Measurements from ENCODE around the gene CACNA1C. TPM values are rescaled to one million over a fixed set of nuclear protein-coding genes. Genes with fewer than 3 reads are reported as not detected.

Gene CACNA1C
- total RNA-seq, 2 donors from 2014 or later: 70.0 to 127 TPM

DNA sequence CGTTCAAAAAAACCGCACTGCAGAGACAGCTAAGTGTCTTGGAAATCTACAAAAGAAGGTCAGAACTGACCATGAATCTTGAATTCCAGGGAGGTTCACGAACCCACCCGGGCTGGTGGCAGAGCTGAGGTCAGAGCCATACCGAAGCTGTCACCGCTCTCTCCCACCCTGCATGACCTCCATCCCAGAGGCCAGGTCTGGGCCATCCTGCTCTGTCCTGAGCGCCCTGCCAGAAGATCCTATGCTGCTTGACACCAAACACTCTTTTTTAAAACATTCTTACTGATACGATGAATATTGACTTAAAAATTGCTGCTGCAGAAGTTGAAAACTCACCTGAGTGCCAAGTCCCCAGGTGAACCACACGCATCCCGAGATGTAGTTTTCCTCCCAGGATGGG, 412.9 kb downstream of the CACNA1C start:
- DNase-seq (ENCODE audit: low spot score): no peak
- no peak overlapping the region for H3K4me3 ChIP-seq
- H3K27me3 ChIP-seq (replicated peaks; ENCODE audit: insufficient read depth): no peaks in the 10 kb centered on the region
- no peak for ATAC-seq (ENCODE audit: insufficient number of reproducible peaks, low FRiP score, low read depth)
- peaks cover 0 to 5% of the 10 kb centered on the region in 2 donors for H3K4me1 ChIP-seq (ENCODE audit: control insufficient read depth in 1 of 2, low read depth in 2 of 2)
- H3K9me3 ChIP-seq: no peaks in the 10 kb centered on the region
- no peak overlapping the region for H3K27ac ChIP-seq
- TF ChIP-seq, protein P1, sequence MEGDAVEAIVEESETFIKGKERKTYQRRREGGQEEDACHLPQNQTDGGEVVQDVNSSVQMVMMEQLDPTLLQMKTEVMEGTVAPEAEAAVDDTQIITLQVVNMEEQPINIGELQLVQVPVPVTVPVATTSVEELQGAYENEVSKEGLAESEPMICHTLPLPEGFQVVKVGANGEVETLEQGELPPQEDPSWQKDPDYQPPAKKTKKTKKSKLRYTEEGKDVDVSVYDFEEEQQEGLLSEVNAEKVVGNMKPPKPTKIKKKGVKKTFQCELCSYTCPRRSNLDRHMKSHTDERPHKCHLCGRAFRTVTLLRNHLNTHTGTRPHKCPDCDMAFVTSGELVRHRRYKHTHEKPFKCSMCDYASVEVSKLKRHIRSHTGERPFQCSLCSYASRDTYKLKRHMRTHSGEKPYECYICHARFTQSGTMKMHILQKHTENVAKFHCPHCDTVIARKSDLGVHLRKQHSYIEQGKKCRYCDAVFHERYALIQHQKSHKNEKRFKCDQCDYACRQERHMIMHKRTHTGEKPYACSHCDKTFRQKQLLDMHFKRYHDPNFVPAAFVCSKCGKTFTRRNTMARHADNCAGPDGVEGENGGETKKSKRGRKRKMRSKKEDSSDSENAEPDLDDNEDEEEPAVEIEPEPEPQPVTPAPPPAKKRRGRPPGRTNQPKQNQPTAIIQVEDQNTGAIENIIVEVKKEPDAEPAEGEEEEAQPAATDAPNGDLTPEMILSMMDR (IDR thresholded peaks at IDR 0.05): no peak
- peaks cover 18% of the 10 kb centered on the region for H3K36me3 ChIP-seq

DNA sequence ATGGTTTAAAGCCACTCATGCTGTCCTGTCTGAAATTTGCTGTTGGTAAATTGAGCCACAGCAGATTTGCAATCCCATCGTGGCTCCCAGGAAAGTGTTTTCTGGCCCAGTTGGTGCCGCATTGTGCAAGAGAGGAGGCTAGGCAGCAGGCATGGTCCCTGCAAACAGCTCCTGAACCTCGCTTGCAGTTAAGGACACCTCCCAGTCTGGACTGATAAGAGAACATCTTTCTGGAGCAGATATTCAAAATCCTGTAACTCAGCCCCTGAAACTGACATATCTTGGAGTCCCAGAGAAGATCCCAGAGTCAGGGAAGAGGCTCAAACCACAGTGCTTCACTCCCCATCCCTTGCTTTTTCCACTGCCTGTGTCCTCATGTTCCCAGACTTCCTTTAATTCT, 413.4 kb downstream of the CACNA1C start:
- Histone ChIP-seq H3K36me3 (peaks cover 18% of the 10 kb centered on the region), H3K4me1 (ENCODE audit: control insufficient read depth in 1 of 2, low read depth in 2 of 2) (peaks cover 0 to 5% of the 10 kb centered on the region in 2 donors), H3K27ac (no peak overlapping the region), H3K4me3 (no peak overlapping the region), H3K27me3 (replicated peaks; ENCODE audit: insufficient read depth) (no peaks in the 10 kb centered on the region), H3K9me3 (no peaks in the 10 kb centered on the region)
- no peak for DNase-seq (ENCODE audit: low spot score)
- TF ChIP-seq, protein P1 (IDR thresholded peaks at IDR 0.05): no peak
- ATAC-seq (ENCODE audit: insufficient number of reproducible peaks, low FRiP score, low read depth): no peak

DNA sequence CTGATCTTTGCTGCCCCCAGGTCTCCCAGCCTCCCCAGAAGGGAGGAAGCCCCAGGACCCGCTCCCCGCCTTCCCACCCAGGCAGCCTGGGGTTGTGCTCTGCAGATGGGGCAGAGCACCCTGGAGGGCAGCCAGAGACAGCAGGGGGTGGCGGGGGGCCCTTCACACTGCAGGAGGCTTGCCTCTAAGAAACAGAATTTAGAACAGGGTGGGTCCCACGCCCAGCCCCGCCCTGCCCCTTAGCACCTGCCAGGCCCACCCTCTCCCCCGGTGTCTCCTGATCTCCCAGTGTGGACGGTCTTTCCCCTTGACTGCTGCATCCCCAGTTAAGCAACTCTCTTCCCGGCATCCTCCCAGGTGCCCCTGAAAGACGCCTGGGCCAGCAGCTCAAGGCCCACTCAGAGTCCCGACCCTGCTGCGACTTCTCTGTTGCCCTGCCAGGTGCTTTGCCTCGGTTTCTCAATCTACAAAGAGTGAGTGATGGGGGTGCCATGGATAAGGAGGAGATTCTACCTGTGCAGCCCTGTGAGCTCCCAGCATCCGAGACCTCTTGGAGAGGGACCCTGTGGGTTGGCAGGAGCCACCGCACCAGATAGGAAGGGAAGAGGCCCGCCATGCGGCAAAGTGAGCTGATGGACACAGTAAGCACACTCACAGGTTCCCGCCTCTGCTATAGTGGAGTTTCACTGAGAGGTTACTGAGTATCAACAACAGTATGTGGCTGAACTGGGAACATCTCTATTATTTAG, 414.8 kb downstream of the CACNA1C start:
- DNase-seq (ENCODE audit: low spot score): no peak
- no peak overlapping the region for H3K27ac ChIP-seq
- no peak overlapping the region for H3K4me3 ChIP-seq
- no peaks in the 10 kb centered on the region for H3K27me3 ChIP-seq (replicated peaks; ENCODE audit: insufficient read depth)
- TF ChIP-seq, protein P1 (IDR thresholded peaks at IDR 0.05): no peak
- no peaks in the 10 kb centered on the region for H3K9me3 ChIP-seq
- ATAC-seq (ENCODE audit: insufficient number of reproducible peaks, low FRiP score, low read depth): no peak
- peaks cover 0 to 5% of the 10 kb centered on the region in 2 donors for H3K4me1 ChIP-seq (ENCODE audit: control insufficient read depth in 1 of 2, low read depth in 2 of 2)
- H3K36me3 ChIP-seq: peaks cover 10% of the 10 kb centered on the region

DNA sequence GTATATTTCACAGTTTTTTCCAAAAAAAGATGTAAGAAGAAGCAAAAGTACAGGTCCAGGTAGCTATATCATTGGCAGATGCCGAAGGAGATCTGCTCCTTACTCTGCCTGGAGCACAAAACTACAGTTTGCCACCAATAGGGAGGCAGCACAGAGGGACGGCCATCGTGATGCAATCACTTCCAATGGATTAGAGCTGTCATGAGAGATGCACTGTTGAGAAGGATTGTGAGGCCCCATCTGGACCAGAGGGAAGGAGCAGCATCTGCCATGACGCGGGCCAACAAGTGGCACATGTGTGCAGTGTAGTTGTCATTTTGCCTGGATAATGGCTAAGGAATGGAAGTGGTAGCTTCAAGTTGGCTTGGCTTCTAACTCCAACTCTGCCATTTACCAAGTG, 423.2 kb downstream of the CACNA1C start:
- ATAC-seq (ENCODE audit: insufficient number of reproducible peaks, low FRiP score, low read depth): no peak
- Histone ChIP-seq H3K4me1 (ENCODE audit: control insufficient read depth in 1 of 2, low read depth in 2 of 2) (no peaks in the 10 kb centered on the region), H3K4me3 (no peak overlapping the region), H3K36me3 (peaks cover 4% of the 10 kb centered on the region), H3K27ac (no peak overlapping the region), H3K9me3 (no peaks in the 10 kb centered on the region), H3K27me3 (replicated peaks; ENCODE audit: insufficient read depth) (no peaks in the 10 kb centered on the region)
- no peak for DNase-seq (ENCODE audit: low spot score)
- TF ChIP-seq, protein P1 (IDR thresholded peaks at IDR 0.05): no peak

DNA sequence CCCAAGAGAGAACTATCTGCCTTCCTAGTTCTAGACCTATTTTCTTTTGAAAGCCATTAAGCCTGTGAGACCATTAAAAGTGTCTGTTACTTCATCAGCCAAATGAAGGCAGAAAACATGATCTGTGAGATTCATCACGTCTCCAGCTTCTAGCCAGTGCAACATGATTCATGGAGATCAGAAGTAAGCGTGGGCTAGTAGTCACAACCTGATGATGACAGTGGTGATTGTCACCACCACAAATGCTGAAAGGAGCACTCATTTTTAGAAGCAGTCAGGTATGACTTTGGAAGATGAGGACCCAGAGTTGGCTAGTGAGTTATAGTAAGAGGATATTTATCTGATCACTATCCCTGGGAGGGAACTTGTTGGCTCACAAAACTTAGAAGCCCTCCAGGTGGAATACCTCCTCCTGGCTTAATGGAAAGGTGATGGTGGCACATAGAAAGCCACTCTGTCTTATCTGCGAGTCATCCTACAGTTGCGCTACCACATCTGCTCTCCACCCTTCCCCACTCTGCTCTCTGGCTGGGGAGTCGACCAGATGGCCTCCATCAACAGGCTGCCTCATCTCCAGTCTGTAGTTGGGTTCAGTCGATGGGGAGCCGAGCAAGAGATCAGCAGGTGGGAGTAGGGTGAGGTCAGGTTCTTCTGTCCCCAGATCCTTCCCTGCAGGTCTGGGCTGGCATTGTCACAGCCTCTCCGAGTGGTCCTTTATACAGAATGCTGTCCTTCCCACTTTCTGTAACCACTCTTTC, 424.4 kb downstream of the CACNA1C start:
- Histone ChIP-seq H3K4me1 (ENCODE audit: control insufficient read depth in 1 of 2, low read depth in 2 of 2) (peaks cover 0 to 3% of the 10 kb centered on the region in 2 donors), H3K27ac (no peak overlapping the region), H3K36me3 (peaks cover 4% of the 10 kb centered on the region), H3K9me3 (no peaks in the 10 kb centered on the region), H3K4me3 (no peak overlapping the region), H3K27me3 (replicated peaks; ENCODE audit: insufficient read depth) (no peaks in the 10 kb centered on the region)
- DNase-seq (ENCODE audit: low spot score) (no peak), ATAC-seq (ENCODE audit: insufficient number of reproducible peaks, low FRiP score, low read depth) (no peak)
- TF ChIP-seq, protein P1 (IDR thresholded peaks at IDR 0.05): no peak

All from thoracic aorta (tissue), 2 donors.